ENCODE results near the gene STX10. TPM values are rescaled to one million over a fixed set of nuclear protein-coding genes. Genes with fewer than 3 reads are reported as not detected.

The STX10 gene
- total RNA-seq, 2 experiments from 2014 or later, result 66.8 to 72.4 TPM

- no peak for TF ChIP-seq CTCF (IDR thresholded peaks at IDR 0.05)
- peaks cover 22% of the 10 kb centered on the region for H3K36me3 Mint-ChIP-seq (ENCODE audit: low read depth)
- H3K4me1 Mint-ChIP-seq (ENCODE audit: low read depth), result peaks cover 57% of the 10 kb centered on the region
- POLR2A ChIA-PET, result interaction anchor here (1.0 to 6.4 kb wide), 6 partner anchors 11 to 44 kb away, joined by 3 to 63 read pairs (median 5); partner anchors contain the start of genes IER2 and STX10
- H3K27me3 Mint-ChIP-seq, result no peaks in the 10 kb centered on the region
- ATAC-seq, result no peak
- H3K27ac Mint-ChIP-seq, result peak overlapping the region; percentile 85
- no peak for DNase-seq
- no peaks in the 10 kb centered on the region for H3K9me3 Mint-ChIP-seq
- intact Hi-C loops (cut with micrococcal nuclease), result loop anchor here (5.0 kb wide), 1 partner anchor 33 kb away; the partner anchor contains the start of genes IER2 and STX10
- CTCF ChIA-PET, result interaction anchor here (0.7 to 5.2 kb wide), 5 partner anchors 15 to 206 kb away, joined by 3 to 21 read pairs (median 4); no protein-coding TSS in a partner anchor
- peak overlapping the region; percentile 79 for H3K4me3 Mint-ChIP-seq
Measured at GRCh38 chr19:13119627-13120026, 30.5 kb downstream of the STX10 start.

- no peak for TF ChIP-seq CTCF (IDR thresholded peaks at IDR 0.05)
- H3K27ac Mint-ChIP-seq, result peak overlapping the region; percentile 85
- CTCF ChIA-PET, result interaction anchor here (0.6 to 5.4 kb wide), 8 partner anchors 13 to 153 kb away, joined by 3 to 39 read pairs (median 4); partner anchors contain the start of genes IER2 and STX10
- ATAC-seq (no peak), DNase-seq (peak; percentile 70)
- no peaks in the 10 kb centered on the region for H3K9me3 Mint-ChIP-seq
- intact Hi-C loops (cut with micrococcal nuclease), result loop anchor here (5.0 kb wide), 1 partner anchor 34 kb away; the partner anchor contains the start of genes IER2 and STX10
- POLR2A ChIA-PET, result interaction anchor here (0.7 to 7.6 kb wide), 9 partner anchors 12 to 721 kb away, joined by 3 to 63 read pairs (median 19); partner anchors contain the start of genes IER2, LYL1 and STX10
- no peaks in the 10 kb centered on the region for H3K27me3 Mint-ChIP-seq
- peak overlapping the region; percentile 79 for H3K4me3 Mint-ChIP-seq
- peaks cover 59% of the 10 kb centered on the region for H3K4me1 Mint-ChIP-seq (ENCODE audit: low read depth)
- peaks cover 26% of the 10 kb centered on the region for H3K36me3 Mint-ChIP-seq (ENCODE audit: low read depth)
Measured at GRCh38 chr19:13118424-13119193, 31.6 kb downstream of the STX10 start.

GRCh38 chr19:13117772-13118423 is 32.3 kb downstream of the STX10 start, which contains the start of gene NACC1:
Gene NACC1 (plus strand): TSS chr19:13118264. CDS start chr19:13135208, 16,944 bp downstream.
- ATAC-seq, result peak; percentile 84
- Mint-ChIP-seq H3K4me3 (peak within 1 kb of the TSS; percentile 86), H3K27me3 (no peaks in the 10 kb centered on the region), H3K9me3 (no peaks in the 10 kb centered on the region), H3K27ac (peak within 1 kb of the TSS; percentile 95), H3K36me3 (ENCODE audit: low read depth) (peaks cover 24% of the 10 kb centered on the region), H3K4me1 (ENCODE audit: low read depth) (peaks cover 52% of the 10 kb centered on the region)
- ChIA-PET POLR2A (interaction anchor here (0.7 to 7.6 kb wide), 9 partner anchors 12 to 721 kb away, joined by 3 to 63 read pairs (median 19); partner anchors contain the start of genes IER2, LYL1 and STX10), CTCF (interaction anchor here (0.6 to 5.4 kb wide), 9 partner anchors 13 to 152 kb away, joined by 3 to 39 read pairs (median 4); partner anchors contain the start of genes IER2 and STX10)
- peak; percentile 92 for DNase-seq
- TF ChIP-seq CTCF (IDR thresholded peaks at IDR 0.05), result no peak
- intact Hi-C loops (cut with micrococcal nuclease), result loop anchor here (5.0 kb wide), 1 partner anchor 34 kb away; the partner anchor contains the start of genes IER2 and STX10

GRCh38 chr19:13117176-13117771 is 32.9 kb downstream of the STX10 start:
- H3K9me3 Mint-ChIP-seq, result no peaks in the 10 kb centered on the region
- peaks cover 49% of the 10 kb centered on the region for H3K4me1 Mint-ChIP-seq (ENCODE audit: low read depth)
- no peaks in the 10 kb centered on the region for H3K27me3 Mint-ChIP-seq
- TF ChIP-seq CTCF (IDR thresholded peaks at IDR 0.05), result no peak
- intact Hi-C loops (cut with micrococcal nuclease), result loop anchor here (5.0 kb wide), 1 partner anchor 35 kb away; the partner anchor contains the start of genes IER2 and STX10
- ChIA-PET POLR2A (interaction anchor here (0.8 to 7.6 kb wide), 8 partner anchors 13 to 130 kb away, joined by 3 to 63 read pairs (median 28); partner anchors contain the start of genes IER2, LYL1 and STX10), CTCF (interaction anchor here (0.9 to 5.4 kb wide), 8 partner anchors 12 to 152 kb away, joined by 3 to 39 read pairs (median 4); partner anchors contain the start of genes IER2 and STX10)
- peak overlapping the region; percentile 86 for H3K4me3 Mint-ChIP-seq
- peak; percentile 8 for ATAC-seq
- H3K27ac Mint-ChIP-seq, result peak overlapping the region; percentile 95
- H3K36me3 Mint-ChIP-seq (ENCODE audit: low read depth), result peaks cover 27% of the 10 kb centered on the region
- peak; percentile 18 for DNase-seq

All from activated CD8-positive, alpha-beta T cell treated with anti-CD3 and anti-CD28 coated beads for 36 hours (primary cell).